Spleen (tissue), 7 donors: ENCODE data around the gene PCCA.

Experiments
- POLR2A ChIP-seq, 3 donors: fragments of 450-650 bp; IDR thresholded peaks; one replicate each; pipeline ENCODE4 v1.5.1; 2017; ENCODE audit warnings: antibody characterized with exemption in 3 of 3, mild to moderate bottlenecking in 1 of 3
- POLR2AphosphoS5 ChIP-seq, 3 donors: sonication (generic); formaldehyde crosslinking; IDR thresholded peaks; one replicate each; pipeline ENCODE4 v1.5.1; 2017; ENCODE audit warnings: antibody characterized with exemption in 3 of 3
- TF ChIP-seq, protein P1 (sequence below), 11 experiments: fragments of 200-600 bp in 7 of 11; fragments of 450-650 bp in 4 of 11; sonication (generic) in 4 of 11; IDR thresholded peaks in 8 of 11; conservative IDR thresholded peaks in 3 of 11; 1 replicate in 7 of 11; 2 replicates in 4 of 11; pipeline versions ENCODE4 v1.4.0 to v1.8.0; 2016 to 2021; ENCODE audit warnings: antibody characterized with exemption in 11 of 11, inconsistent platforms in 4 of 11, mild to moderate bottlenecking in 1 of 11
- donor health status: DM: no; HTN: no; CAD: no; lungs with moderate emphysema.
- donor health status: DM: no; HTN: no; CAD: no.
- donor health status: DM: no; HTN: no; CAD: no.

DNA sequence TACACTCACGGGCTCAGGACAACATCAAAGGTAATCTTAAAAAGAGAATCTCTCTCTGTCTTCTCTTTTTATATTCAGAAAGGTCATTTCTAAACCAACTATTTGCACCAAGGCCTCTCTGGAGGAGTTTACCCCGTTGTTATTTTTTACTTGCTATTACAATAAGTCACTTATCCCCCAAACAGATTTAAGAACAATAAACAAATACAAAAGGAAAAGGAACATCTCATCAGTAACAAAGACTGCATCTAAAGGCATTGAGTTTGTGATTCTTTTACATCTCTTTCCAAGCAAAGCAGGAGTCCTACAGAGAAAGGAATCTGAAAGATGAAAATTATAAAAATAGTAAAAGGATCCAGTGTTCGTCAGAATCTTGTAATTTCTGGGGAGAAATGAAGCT, 424.3 kb downstream of the PCCA start:
- TF ChIP-seq, protein P1, sequence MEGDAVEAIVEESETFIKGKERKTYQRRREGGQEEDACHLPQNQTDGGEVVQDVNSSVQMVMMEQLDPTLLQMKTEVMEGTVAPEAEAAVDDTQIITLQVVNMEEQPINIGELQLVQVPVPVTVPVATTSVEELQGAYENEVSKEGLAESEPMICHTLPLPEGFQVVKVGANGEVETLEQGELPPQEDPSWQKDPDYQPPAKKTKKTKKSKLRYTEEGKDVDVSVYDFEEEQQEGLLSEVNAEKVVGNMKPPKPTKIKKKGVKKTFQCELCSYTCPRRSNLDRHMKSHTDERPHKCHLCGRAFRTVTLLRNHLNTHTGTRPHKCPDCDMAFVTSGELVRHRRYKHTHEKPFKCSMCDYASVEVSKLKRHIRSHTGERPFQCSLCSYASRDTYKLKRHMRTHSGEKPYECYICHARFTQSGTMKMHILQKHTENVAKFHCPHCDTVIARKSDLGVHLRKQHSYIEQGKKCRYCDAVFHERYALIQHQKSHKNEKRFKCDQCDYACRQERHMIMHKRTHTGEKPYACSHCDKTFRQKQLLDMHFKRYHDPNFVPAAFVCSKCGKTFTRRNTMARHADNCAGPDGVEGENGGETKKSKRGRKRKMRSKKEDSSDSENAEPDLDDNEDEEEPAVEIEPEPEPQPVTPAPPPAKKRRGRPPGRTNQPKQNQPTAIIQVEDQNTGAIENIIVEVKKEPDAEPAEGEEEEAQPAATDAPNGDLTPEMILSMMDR (IDR thresholded peaks at IDR 0.05 in 8 of 11, conservative IDR thresholded peaks at IDR 0.05 in 3 of 11), result no peak
- no peak for TF ChIP-seq POLR2AphosphoS5 (IDR thresholded peaks at IDR 0.05)
- no peak for TF ChIP-seq POLR2A (IDR thresholded peaks at IDR 0.05)
